ENCODE measurements around the gene PRXL2A.

- no peak for TF ChIP-seq CTCF (IDR thresholded peaks at IDR 0.05; ENCODE audit: poor library complexity)
- no peak for TF ChIP-seq EZH2 (IDR thresholded peaks at IDR 0.05; ENCODE audit: borderline replicate concordance)
- no peak for TF ChIP-seq EZH2phosphoT487 (IDR thresholded peaks at IDR 0.05; ENCODE audit: low read depth, severe bottlenecking, unreplicated experiment)
Measured at GRCh38 chr10:80409121-80409520, 770 bp downstream of the PRXL2A start.

Data from hepatocyte (in vitro differentiated cells).